ENCODE results near the gene TMEM9.

- TF ChIP-seq CTCF (IDR thresholded peaks at IDR 0.05 in 4 of 5, conservative IDR thresholded peaks at IDR 0.05 in 1 of 5) (no peak), POLR2A (IDR thresholded peaks at IDR 0.05) (no peak)
Measured at GRCh38 chr1:201141418-201141817, 12.9 kb downstream of the TMEM9 start.
